ENCODE data around the gene RECQL.

- TF ChIP-seq EZH2 (IDR thresholded peaks at IDR 0.05; ENCODE audit: low read length, missing control alignments): no peak
- no peak for TF ChIP-seq CTCF (conservative IDR thresholded peaks at IDR 0.05 in 1 of 2, IDR thresholded peaks at IDR 0.05 in 1 of 2; ENCODE audit: low read depth in 1 of 2, low read length in 2 of 2)
Observed at GRCh38 chr12:21526721-21527345, 25.4 kb upstream of the RECQL start.

All from fibroblast of lung (primary cell).